HG03280 (cell line): Measurements from ENCODE around the gene ANXA2R.

ENCODE experiments used
- ATAC-seq: cut with Tn5 transposase; IDR thresholded peaks from one replicate; pipeline ENCODE4 v1.9.1; 2021; ENCODE audit warnings: mild to moderate bottlenecking, moderate library complexity; ENCODE audit not compliant: unreplicated experiment

ANXA2R gene

DNA sequence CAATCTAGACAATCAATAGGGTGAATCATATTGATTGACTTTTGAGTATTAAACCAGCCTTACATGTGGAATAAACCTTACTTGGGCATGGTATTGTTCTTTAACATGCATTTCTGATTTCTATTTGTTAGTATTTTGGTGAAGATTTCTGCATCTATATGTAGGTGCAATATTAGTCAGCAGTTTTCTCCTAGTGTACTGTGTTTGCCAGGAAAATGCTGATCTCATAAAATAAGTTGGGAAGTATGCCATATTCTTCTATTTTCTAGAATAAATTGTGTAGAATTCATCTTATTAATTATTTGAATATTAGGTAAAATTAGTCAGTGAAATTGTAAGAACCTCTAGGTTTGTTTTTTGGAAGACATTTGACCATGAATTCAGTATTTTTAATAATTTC is 38.4 kb downstream of the ANXA2R start:
- ATAC-seq: no peak

DNA sequence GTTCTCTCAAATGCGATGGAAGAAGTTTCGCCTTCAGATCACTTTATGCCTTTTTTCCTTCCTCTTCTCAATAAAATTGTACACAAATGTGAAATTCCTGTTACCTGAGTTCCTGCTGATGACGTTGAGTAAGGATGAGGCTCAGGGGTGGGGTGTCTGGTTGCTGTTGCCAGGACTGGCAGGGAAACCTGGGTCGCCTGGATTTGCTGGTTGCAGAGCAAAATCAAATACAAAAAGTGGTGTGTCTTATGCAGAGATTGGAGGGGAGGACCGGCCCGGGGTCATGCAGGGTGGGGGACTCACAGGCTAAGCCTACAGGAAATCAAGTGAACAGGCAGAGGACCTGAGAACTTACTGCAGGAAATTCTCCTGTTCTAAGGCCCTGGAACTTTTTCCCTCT is 39.2 kb downstream of the ANXA2R start:
- ATAC-seq: no peak

DNA sequence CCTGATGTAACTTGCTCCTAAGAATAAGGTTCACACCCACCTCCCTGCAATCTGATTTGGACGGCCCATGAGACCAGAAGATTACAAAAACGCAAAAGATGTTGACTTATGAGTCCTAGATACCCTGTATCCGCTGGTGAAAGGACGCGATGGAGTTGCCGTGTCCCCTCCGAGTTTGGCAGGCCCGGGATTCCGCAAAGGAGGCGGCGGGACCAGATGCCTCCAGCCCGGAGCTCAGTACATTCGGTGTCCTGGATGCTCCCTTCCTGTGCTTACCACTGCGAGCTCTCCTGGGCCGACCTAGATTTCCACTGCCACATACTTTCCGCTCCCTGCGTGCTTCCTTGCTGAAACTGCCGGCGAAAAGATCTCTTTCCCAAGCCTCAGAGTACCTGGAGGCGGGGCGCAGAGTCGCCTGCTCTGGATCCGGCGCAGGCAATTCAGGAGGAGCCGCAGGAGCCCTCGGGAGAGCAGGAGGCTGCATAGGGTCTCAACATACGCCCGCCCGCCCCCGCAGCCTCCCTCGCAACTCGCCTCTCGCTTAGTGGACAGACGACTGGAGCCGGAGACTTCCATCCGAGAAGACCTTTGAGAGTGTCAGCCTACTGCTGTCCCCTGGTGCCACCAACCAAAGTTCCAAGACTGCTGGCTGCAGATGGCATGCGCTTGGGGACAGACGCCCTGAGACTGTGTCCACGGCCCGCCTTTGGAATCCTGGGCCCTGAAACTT is 39.8 kb downstream of the ANXA2R start:
- ATAC-seq: no peak

DNA sequence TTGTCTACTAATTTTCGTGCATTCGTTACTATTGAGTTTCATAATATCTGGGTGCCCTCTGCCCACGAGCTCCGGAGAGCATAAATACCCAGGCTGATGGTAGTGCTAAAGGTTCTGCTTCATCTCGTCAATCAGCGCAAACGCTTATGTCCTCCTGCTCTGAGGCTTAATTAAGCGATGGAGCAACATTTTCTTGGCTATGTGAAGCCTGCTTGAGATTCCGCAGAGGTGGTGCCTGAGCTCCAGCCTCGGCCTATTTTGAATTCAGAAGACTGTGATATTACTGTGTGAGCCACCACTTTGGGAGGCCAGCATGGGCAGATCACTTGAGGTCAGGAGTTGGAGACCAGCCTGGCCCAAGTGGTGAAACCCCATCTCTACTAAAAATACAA is 44.8 kb downstream of the ANXA2R start:
- no peak for ATAC-seq

DNA sequence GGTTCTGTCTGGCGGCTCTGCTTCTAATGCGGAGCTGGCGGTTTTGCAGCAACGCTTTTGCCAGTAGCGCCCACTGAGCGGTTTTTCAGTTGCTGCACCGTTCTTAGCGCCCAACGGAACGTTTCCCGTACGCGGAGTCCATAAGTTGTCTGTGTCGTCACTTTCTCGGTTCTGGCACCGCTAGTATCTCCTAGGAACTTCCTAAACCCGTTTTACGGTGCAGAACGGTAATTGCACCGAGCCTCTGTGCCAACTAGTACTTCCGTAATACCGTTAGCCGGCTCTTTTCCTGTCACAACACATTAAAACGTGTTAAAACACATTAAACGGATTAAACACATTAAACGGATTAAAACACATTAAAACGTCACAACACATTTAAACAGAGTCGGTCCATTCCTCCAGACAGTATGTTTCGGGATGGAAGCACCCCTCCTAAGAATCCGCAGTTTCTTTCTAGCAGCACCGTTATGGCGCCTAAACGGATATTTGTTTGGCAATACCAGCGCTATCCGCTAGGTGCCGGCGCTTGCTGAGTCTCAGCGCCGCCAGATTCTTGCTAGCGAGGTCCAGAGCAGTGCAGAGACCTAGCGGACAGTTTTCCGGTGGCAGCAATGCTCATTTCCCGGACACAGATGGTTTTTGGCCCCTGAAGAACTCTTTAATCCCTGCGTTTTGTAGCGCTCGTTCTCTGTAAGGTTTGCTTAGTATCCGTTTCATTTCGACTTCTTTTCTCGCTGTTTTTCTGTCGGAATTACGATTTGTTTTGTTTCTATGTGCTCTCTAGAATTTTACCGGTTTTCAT is 45.4 kb downstream of the ANXA2R start:
- peak; percentile 55 for ATAC-seq

DNA sequence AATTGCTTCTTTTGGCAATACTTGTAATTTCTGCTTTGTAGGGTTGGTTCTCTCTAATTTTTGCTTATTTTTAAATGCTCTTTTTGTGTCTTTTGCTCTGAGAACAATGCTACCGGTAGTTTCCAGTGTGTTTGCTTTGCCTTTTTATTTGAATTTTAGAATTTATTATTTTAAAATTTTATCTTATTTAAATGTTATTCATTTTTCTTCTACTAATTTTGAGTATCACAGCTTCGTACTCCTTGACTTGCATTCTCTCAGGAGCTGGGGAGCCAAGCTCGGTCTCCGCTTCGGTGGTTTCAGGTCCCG is 45.9 kb downstream of the ANXA2R start:
- no peak for ATAC-seq

DNA sequence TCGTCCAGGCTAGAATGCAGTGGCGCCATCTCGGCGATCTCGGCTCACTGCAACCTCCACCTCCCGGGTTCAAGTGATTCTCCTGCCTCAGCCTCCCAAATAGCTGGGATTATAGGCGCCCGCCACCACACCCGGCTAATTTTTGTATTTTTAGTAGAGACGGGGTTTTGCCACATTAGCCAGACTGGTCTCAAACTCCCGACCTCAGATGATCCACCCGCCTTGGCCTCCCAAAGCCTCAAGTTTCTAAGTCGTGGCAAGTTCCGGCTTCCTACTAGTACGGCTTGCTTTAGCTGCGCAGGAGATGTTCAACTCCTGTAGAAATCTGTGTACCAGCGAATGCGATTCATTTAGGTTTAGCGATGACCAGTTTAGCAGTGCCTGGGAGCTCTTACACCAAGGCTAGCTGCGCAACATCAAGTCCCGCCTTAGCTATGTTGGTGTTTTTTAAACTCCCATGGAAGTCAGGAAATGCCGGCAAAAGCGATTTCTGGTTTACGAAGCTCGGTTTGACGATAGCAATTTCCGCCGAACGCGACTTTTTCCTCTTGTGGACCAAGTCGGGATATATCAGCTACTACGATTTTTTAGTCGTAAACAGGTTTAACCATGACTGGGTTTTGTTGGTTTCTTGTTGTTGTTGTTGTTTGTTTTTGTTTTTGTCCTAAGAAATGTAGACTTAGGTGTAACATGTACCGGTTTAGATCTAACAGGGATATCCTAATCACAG is 46.4 kb downstream of the ANXA2R start:
- no peak for ATAC-seq

DNA sequence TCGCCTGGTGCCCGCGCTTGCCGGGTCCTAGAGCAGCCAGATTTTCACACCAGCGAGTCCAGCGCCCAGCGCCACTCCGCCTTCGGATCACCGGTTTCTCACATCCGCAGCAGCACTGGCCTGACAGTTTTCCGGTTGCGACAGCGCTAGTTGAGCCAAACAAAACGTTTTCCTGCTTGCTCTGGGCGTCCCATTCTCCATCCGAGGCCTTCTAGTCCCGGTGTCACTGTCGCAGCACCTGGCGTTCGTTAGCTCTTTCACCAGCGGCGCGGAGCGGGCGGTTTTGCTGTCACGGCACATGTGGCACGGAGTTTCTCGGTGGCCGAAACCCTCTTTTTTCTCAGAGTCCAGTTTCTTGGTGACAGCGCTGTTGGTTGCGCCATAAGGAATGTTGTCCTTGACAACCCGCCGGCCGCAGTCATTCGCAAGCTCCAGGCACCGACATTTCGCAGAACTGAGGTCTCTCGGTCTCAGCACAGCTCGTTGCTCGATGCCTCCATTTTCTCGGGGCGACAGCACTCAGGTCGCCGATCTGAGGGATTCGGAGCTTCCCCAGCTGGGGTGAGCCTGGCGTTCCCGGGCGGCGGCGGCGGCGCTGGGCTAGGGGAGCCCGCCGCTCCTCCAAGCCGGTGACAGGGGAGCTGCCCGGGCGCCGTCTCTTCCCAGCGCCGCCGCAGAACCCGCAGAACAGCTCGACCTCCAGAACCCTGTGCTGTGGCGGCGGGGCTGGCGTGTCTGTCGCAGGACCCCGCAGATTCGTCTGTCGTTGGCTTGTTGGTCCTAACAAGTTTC is 47.8 kb downstream of the ANXA2R start:
- peak; percentile 34 for ATAC-seq

DNA sequence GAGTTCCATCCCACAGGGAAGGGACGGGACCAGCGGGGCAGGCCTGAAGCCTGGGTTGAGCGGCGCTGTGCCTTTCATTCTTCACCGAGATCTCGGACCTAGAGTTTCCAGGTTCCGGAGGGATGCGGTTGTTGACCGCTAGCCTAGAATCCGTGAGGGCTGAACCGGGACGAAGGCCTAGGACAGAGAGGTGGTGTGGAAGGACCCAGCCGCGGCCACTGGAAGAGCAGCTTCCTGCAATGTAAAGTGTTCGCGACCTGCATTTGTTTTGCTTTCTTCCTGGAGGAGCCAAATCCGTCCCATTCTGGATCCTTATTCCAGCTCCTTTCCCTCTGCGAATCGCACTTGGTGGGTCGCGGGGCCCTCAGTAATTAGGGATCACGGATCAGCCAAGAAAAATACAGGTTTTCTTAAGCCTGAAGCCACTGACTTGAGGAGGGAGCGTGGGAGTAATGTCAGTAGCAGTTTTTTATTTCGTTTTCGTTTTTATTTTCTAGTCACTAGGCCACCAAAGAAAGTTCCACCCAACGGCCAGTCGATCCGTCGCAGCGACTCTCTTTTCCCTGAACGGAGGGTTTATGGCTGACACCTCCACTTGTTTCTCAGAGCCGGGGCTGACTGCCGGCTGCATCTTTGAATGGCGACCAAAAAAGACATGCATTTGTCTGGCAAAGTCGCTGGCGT is 48.6 kb downstream of the ANXA2R start:
- ATAC-seq: peak; percentile 19

DNA sequence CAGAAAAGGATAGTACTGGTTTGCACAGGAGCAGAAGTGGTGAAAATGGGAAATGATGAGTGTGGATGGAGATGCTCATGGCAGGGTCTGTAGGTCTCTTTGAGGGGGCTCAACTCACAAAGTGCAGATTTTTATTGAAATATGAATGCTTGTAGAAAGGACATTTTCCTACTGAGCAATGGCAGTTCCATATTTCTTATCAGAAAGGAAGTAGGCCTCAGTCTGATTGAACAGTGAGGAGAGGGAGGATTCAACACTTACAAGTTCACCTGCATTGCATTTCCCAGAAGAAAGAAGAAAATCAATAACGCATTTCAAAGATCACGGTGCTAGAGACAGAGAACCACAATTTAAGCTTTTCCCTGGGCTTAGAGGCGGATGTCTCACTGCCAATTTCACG is 49.2 kb downstream of the ANXA2R start:
- no peak for ATAC-seq
